ENCODE measurements around the gene GPATCH1.

DNA sequence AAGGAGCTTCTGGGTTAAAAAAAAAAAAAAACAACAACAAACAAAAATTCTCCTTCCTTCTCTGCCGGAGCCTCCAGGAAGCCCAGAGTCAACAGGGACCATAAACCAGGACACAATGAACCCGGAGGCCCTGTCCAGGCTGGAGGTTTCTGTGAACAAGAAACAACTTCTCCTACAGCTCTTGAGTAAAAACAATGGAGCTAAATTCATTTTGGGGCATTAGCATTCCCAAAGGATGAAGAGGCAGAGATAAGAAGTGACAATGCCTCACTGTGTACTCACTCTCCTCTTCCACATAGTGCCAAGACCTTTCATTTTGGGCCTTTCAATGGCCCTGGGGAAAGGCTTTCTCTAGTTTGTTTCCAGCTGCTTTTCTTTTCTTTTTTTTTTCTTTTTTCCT, 25.3 kb upstream of the GPATCH1 start:
- TF ChIP-seq, protein P1, sequence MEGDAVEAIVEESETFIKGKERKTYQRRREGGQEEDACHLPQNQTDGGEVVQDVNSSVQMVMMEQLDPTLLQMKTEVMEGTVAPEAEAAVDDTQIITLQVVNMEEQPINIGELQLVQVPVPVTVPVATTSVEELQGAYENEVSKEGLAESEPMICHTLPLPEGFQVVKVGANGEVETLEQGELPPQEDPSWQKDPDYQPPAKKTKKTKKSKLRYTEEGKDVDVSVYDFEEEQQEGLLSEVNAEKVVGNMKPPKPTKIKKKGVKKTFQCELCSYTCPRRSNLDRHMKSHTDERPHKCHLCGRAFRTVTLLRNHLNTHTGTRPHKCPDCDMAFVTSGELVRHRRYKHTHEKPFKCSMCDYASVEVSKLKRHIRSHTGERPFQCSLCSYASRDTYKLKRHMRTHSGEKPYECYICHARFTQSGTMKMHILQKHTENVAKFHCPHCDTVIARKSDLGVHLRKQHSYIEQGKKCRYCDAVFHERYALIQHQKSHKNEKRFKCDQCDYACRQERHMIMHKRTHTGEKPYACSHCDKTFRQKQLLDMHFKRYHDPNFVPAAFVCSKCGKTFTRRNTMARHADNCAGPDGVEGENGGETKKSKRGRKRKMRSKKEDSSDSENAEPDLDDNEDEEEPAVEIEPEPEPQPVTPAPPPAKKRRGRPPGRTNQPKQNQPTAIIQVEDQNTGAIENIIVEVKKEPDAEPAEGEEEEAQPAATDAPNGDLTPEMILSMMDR (conservative IDR thresholded peaks at IDR 0.05; ENCODE audit: low read depth, low read length), result no peak
- TF ChIP-seq EZH2 (IDR thresholded peaks at IDR 0.05; ENCODE audit: borderline replicate concordance, low read depth, low read length, poor library complexity, severe bottlenecking), result no peak
